ENCODE data around the gene CEP112. TPM values are rescaled to one million over a fixed set of nuclear protein-coding genes. Genes with fewer than 3 reads are reported as not detected.

Gene CEP112
- polyA plus RNA-seq, 1 donor (not counting 4 experiments of a cell fraction or from before 2014, with no cell fraction given) = 2.6 TPM

- Histone ChIP-seq H3K9me1 (ENCODE audit: control insufficient read depth, extremely low read depth, insufficient read depth, low read length) (no peaks in the 10 kb centered on the region), H3K9ac (ENCODE audit: control insufficient read depth, extremely low read depth, insufficient read depth, low read length) (no peak overlapping the region), H3K36me3 (ENCODE audit: control insufficient read depth in 2 of 2, extremely low read depth in 1 of 2, insufficient read depth in 2 of 2, low read length in 2 of 2) (no peaks in the 10 kb centered on the region), H3K4me1 (ENCODE audit: control insufficient read depth, extremely low read depth, insufficient read depth, low read length) (no peaks in the 10 kb centered on the region), H3K9me3 (ENCODE audit: control insufficient read depth, low read depth, low read length) (no peaks in the 10 kb centered on the region), H2AFZ (ENCODE audit: control insufficient read depth, low read length) (no peak overlapping the region), H3K4me2 (ENCODE audit: control insufficient read depth, extremely low read depth, insufficient read depth, low read depth, low read length) (no peak overlapping the region), H3K79me2 (ENCODE audit: control insufficient read depth, insufficient read depth, low read length) (no peaks in the 10 kb centered on the region), H3K4me3 (ENCODE audit: control insufficient read depth in 2 of 3, extremely low read depth in 1 of 3, insufficient read depth in 2 of 3, low read depth in 1 of 3, low read length in 3 of 3) (no peak overlapping the region), H3K27me3 (ENCODE audit: control insufficient read depth, extremely low read depth, insufficient read depth, low read length) (no peaks in the 10 kb centered on the region), H3K27ac (ENCODE audit: control insufficient read depth, insufficient read depth, low read length) (no peak overlapping the region), H4K20me1 (ENCODE audit: control insufficient read depth, extremely low read depth, insufficient read depth, low read length) (no peaks in the 10 kb centered on the region)
- dilution Hi-C loops (cut with MboI; ENCODE audit: extremely low pct_ligation_motif_present, low sequenced_read_pairs) = no loop called here
- TF ChIP-seq EZH2 (IDR thresholded peaks at IDR 0.05; ENCODE audit: low read length) (no peak), CTCF (optimal IDR thresholded peaks at IDR 0.05 in 1 of 3, IDR thresholded peaks at IDR 0.05 in 1 of 3, conservative IDR thresholded peaks at IDR 0.05 in 1 of 3; ENCODE audit: extremely low read depth in 1 of 3, insufficient read depth in 2 of 3, low read length in 3 of 3) (no peak)
- DNase-seq (ENCODE audit: low read depth, low spot score) (no peak), FAIRE-seq (no peak)
Observed at GRCh38 chr17:66207936-66208335, 16.0 kb upstream of the CEP112 start.

GRCh38 chr17:66203274-66204015 is 11.5 kb upstream of the CEP112 start:
- H3K9me1 ChIP-seq (ENCODE audit: control insufficient read depth, extremely low read depth, insufficient read depth, low read length) = no peaks in the 10 kb centered on the region
- DNase-seq (ENCODE audit: low read depth, low spot score) = no peak
- TF ChIP-seq EZH2 (IDR thresholded peaks at IDR 0.05; ENCODE audit: low read length) (no peak), CTCF (optimal IDR thresholded peaks at IDR 0.05 in 1 of 3, IDR thresholded peaks at IDR 0.05 in 1 of 3, conservative IDR thresholded peaks at IDR 0.05 in 1 of 3; ENCODE audit: extremely low read depth in 1 of 3, insufficient read depth in 2 of 3, low read length in 3 of 3) (no peak)
- no peaks in the 10 kb centered on the region for H3K4me1 ChIP-seq (ENCODE audit: control insufficient read depth, extremely low read depth, insufficient read depth, low read length)
- H3K4me2 ChIP-seq (ENCODE audit: control insufficient read depth, extremely low read depth, insufficient read depth, low read depth, low read length) = no peak overlapping the region
- H3K9me3 ChIP-seq (ENCODE audit: control insufficient read depth, low read depth, low read length) = no peaks in the 10 kb centered on the region
- dilution Hi-C loops (cut with MboI; ENCODE audit: extremely low pct_ligation_motif_present, low sequenced_read_pairs) = no loop called here
- H3K27ac ChIP-seq (ENCODE audit: control insufficient read depth, insufficient read depth, low read length) = no peak overlapping the region
- no peak for FAIRE-seq
- H3K4me3 ChIP-seq (ENCODE audit: control insufficient read depth in 2 of 3, extremely low read depth in 1 of 3, insufficient read depth in 2 of 3, low read depth in 1 of 3, low read length in 3 of 3) = no peak overlapping the region
- H3K79me2 ChIP-seq (ENCODE audit: control insufficient read depth, insufficient read depth, low read length) = no peaks in the 10 kb centered on the region
- H4K20me1 ChIP-seq (ENCODE audit: control insufficient read depth, extremely low read depth, insufficient read depth, low read length) = no peaks in the 10 kb centered on the region
- H3K36me3 ChIP-seq (ENCODE audit: control insufficient read depth in 2 of 2, extremely low read depth in 1 of 2, insufficient read depth in 2 of 2, low read length in 2 of 2) = no peaks in the 10 kb centered on the region
- no peak overlapping the region for H2AFZ ChIP-seq (ENCODE audit: control insufficient read depth, low read length)
- no peak overlapping the region for H3K9ac ChIP-seq (ENCODE audit: control insufficient read depth, extremely low read depth, insufficient read depth, low read length)
- H3K27me3 ChIP-seq (ENCODE audit: control insufficient read depth, extremely low read depth, insufficient read depth, low read length) = no peaks in the 10 kb centered on the region

All from keratinocyte (primary cell).